HK-2 (cell line): ENCODE measurements around the gene GPAM.
A peak's percentile ranks its signal among the peaks of the same experiment; 100 is the strongest.
"Not testable (repeated sequence)": the region's sequence is repeated elsewhere in the genome, so short reads cannot be mapped to it uniquely, and the experiment has no call there.

Experiments
- DNase-seq: peaks from one replicate; pipeline ENCODE4 v3.0.0-alpha.2; 2018; ENCODE audit not compliant: unreplicated experiment

GPAM gene

GRCh38 chr10:112135604-112136003 is 48.0 kb downstream of the GPAM start:
- no peak for DNase-seq

- DNase-seq, result no peak
These were observed 51.1 kb downstream of the GPAM start for GRCh38 chr10:112132435-112132834.

- DNase-seq, result no peak
These were observed 51.6 kb downstream of the GPAM start for GRCh38 chr10:112131996-112132395.

- no peak for DNase-seq
These were observed 52.2 kb downstream of the GPAM start for GRCh38 chr10:112131346-112131745.

DNA sequence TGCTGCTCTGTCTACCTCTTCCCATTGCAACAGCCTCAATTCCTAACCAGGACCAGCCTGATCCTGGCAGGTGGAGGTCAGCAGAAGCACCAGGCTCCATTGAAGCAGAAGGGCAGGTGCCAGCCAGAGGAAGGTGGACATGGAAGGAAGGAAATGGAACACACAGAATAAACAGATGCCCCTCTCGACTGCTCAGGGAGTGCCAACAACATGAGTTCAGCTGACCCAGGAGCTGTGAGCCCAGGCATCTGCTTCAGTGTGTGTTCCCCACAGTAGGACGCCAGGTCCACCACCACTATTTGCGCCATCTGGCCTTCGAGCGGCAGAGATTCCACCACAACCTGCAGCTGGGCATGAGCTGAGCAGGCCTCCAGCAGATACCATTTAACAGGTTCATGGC is 56.7 kb downstream of the GPAM start:
- no peak for DNase-seq

DNA sequence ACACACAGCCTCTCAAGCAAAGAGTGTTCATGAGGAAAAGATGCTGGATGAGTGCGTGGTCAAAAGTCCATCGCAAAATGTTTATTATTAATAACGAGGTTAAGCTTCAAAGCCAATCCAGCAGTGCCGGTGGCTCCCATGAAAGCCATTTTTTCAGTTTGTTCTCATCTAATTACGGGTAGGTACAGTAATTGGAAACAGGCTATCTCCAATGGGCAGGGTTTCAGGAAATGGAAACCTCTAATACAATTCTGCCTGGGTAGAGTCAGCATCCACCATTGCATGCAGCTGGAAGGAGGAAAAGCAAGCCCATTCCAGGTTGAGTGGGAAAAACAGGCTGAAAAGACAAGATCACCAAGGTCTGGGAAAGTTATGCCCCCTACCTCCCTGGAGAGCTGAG is 57.4 kb downstream of the GPAM start:
- no peak for DNase-seq

DNA sequence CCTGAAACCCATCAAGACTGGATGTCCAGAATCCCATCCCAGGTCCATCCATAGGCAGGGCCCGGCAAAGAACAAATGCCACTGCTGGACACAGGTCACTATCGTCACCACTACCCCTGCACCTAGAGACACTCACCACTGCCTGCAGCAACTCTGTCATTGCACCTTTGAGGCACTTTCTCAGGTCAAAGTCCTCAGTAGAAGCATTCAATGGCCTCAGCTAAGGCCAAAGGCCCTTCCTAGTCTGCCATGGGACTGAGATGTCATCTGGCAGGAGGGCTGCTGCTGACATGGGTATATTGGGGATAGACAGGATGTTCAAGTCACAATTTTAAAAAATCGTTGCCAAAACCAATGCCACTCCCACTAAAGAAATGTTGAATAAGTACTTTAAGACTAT is 58.7 kb downstream of the GPAM start:
- DNase-seq, result no peak

DNA sequence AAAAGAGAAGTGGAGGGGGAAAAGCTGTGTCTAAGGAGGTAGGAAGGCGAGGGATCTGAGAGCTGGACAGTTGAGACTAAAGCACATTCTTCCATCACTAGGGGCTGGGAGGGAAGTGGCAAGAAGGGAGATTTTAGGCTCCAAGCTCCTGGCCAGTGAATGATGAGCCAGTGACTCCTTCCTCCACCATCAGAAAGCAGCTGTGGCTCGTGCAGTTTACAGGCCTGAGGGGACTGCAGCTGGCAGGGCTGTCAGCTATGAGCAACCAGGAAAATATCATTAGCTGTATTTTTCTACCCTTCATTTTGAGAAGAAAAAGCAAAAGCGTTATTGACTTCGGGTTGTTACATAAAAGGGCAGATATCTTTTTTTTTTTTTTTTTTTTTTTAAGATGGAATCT is 60.7 kb downstream of the GPAM start:
- no peak for DNase-seq

GRCh38 chr10:112120491-112120890 is 63.1 kb downstream of the GPAM start:
- DNase-seq, result no peak

- DNase-seq, result peak; percentile 51
These were observed 67.7 kb downstream of the GPAM start for GRCh38 chr10:112115781-112116385.

- DNase-seq, result not testable (repeated sequence)
These were observed 73.8 kb downstream of the GPAM start for GRCh38 chr10:112109779-112110178.
